ENCODE results near the gene NLRP8. TPM values are rescaled to one million over a fixed set of nuclear protein-coding genes. Genes with fewer than 3 reads are reported as not detected.

NLRP8 gene
- total RNA-seq (not detected), polyA plus RNA-seq (not detected)

- no peak for TF ChIP-seq FOXA2 (IDR thresholded peaks at IDR 0.05)
- TF ChIP-seq SP1 (IDR thresholded peaks at IDR 0.05): no peak
- TF ChIP-seq YY1 (IDR thresholded peaks at IDR 0.05): no peak
- TF ChIP-seq MAX (IDR thresholded peaks at IDR 0.05): no peak
- no peak for TF ChIP-seq EGR1 (IDR thresholded peaks at IDR 0.05; ENCODE audit: low read depth in 2 of 2)
- TF ChIP-seq CTCF (IDR thresholded peaks at IDR 0.05; ENCODE audit: low read depth, low read length, missing input control): no peak
- no peak for TF ChIP-seq GABPA (IDR thresholded peaks at IDR 0.05 in 1 of 2, conservative IDR thresholded peaks at IDR 0.05 in 1 of 2)
- TF ChIP-seq FOXA1 (IDR thresholded peaks at IDR 0.05): no peak
- no peak for TF ChIP-seq ZBTB33 (IDR thresholded peaks at IDR 0.05)
- no peaks in the 10 kb centered on the region for H3K4me1 ChIP-seq (ENCODE audit: control insufficient read depth in 4 of 4, insufficient read depth in 4 of 4, low read length in 3 of 4)
- peaks cover 0 to 14% (median 4%) of the 10 kb centered on the region in 4 donors for H3K9me3 ChIP-seq (ENCODE audit: control insufficient read depth in 4 of 4, low read length in 3 of 4)
- H3K27me3 ChIP-seq (ENCODE audit: control insufficient read depth in 4 of 4, insufficient read depth in 4 of 4, low read length in 3 of 4): peaks cover 0 to 2% (median 0%) of the 10 kb centered on the region in 4 donors
- no peak within 1 kb of the TSS for H3K27ac ChIP-seq (ENCODE audit: low read depth in 1 of 2, low read length in 2 of 2)
- no peak within 1 kb of the TSS for H3K4me3 ChIP-seq (ENCODE audit: low read depth in 1 of 3, low read length in 3 of 3)
- no peak within 1 kb of the TSS for H3K9ac ChIP-seq (ENCODE audit: low read depth in 1 of 2, low read length in 2 of 2)
- H3K36me3 ChIP-seq (ENCODE audit: control insufficient read depth in 4 of 4, insufficient read depth in 3 of 4, low read depth in 1 of 4, low read length in 3 of 4): no peaks in the 10 kb centered on the region
- DNase-seq (ENCODE audit: low spot score): no peak
- 73% methylated on average over 8 of the region's 8 CpGs for WGBS
These were observed at the start of gene NLRP8 for GRCh38 chr19:55947532-55947931. TSS of gene NLRP8 (plus strand) at chr19:55947832.

- Histone ChIP-seq H3K36me3 (ENCODE audit: control insufficient read depth in 4 of 4, insufficient read depth in 3 of 4, low read depth in 1 of 4, low read length in 3 of 4) (no peaks in the 10 kb centered on the region), H3K9ac (ENCODE audit: low read depth in 1 of 2, low read length in 2 of 2) (no peak overlapping the region), H3K4me1 (ENCODE audit: control insufficient read depth in 4 of 4, insufficient read depth in 4 of 4, low read length in 3 of 4) (no peaks in the 10 kb centered on the region), H3K27ac (ENCODE audit: low read depth in 1 of 2, low read length in 2 of 2) (no peak overlapping the region), H3K9me3 (ENCODE audit: control insufficient read depth in 4 of 4, low read length in 3 of 4) (no peaks in the 10 kb centered on the region), H3K27me3 (ENCODE audit: control insufficient read depth in 4 of 4, insufficient read depth in 4 of 4, low read length in 3 of 4) (no peaks in the 10 kb centered on the region), H3K4me3 (ENCODE audit: low read depth in 1 of 3, low read length in 3 of 3) (no peak overlapping the region)
- 70% methylated on average over 12 of the region's 12 CpGs for WGBS
- no peak for TF ChIP-seq ATF3 (IDR thresholded peaks at IDR 0.05)
- no peak for TF ChIP-seq MAX (IDR thresholded peaks at IDR 0.05)
- no peak for TF ChIP-seq RAD21 (IDR thresholded peaks at IDR 0.05)
- no peak for TF ChIP-seq GABPA (IDR thresholded peaks at IDR 0.05 in 1 of 2, conservative IDR thresholded peaks at IDR 0.05 in 1 of 2)
- no peak for TF ChIP-seq EGR1 (IDR thresholded peaks at IDR 0.05; ENCODE audit: low read depth in 2 of 2)
- TF ChIP-seq HNF4A (conservative IDR thresholded peaks at IDR 0.05): no peak
- TF ChIP-seq YY1 (IDR thresholded peaks at IDR 0.05): no peak
- TF ChIP-seq SP1 (IDR thresholded peaks at IDR 0.05): no peak
- TF ChIP-seq FOXA1 (IDR thresholded peaks at IDR 0.05): no peak
- no peak for TF ChIP-seq RXRA (IDR thresholded peaks at IDR 0.05)
- no peak for TF ChIP-seq FOXA2 (IDR thresholded peaks at IDR 0.05)
- TF ChIP-seq CTCF (IDR thresholded peaks at IDR 0.05; ENCODE audit: low read depth, low read length, missing input control): no peak
- TF ChIP-seq TAF1 (conservative IDR thresholded peaks at IDR 0.05): no peak
- TF ChIP-seq HNF4G (IDR thresholded peaks at IDR 0.05): no peak
- TF ChIP-seq ZBTB33 (IDR thresholded peaks at IDR 0.05): no peak
- no peak for TF ChIP-seq NR2F2 (IDR thresholded peaks at IDR 0.05)
- TF ChIP-seq REST (IDR thresholded peaks at IDR 0.05): no peak
- DNase-seq (ENCODE audit: low spot score): no peak
These were observed 48.7 kb upstream of the NLRP8 start for GRCh38 chr19:55898911-55899310.
